Hematopoietic multipotent progenitor cell treated with erythropoietin and hydrocortisone succinate and interleukin-3 and kit ligand, for 17 days (in vitro differentiated cells): ENCODE measurements around the gene AATF.

ENCODE experiments used
- DNase-seq: peaks from one replicate; pipeline ENCODE4 v3.0.0-alpha.2; 2015; ENCODE audit warnings: low spot score

The AATF gene

GRCh38 chr17:36930583-36930900 lies 18.2 kb upstream of the AATF start:
- DNase-seq, result no peak

- no peak for DNase-seq
Measured at GRCh38 chr17:36931096-36931696, 17.6 kb upstream of the AATF start.

- no peak for DNase-seq
Measured at GRCh38 chr17:36931697-36932382, 16.9 kb upstream of the AATF start.

- DNase-seq, result no peak
Measured at GRCh38 chr17:36932383-36932693, 16.4 kb upstream of the AATF start.

GRCh38 chr17:36932694-36933511 lies 15.9 kb upstream of the AATF start:
- no peak for DNase-seq

GRCh38 chr17:36933512-36934143 lies 15.1 kb upstream of the AATF start:
- DNase-seq, result no peak

GRCh38 chr17:36934144-36934691 lies 14.5 kb upstream of the AATF start:
- no peak for DNase-seq

- no peak for DNase-seq
Measured at GRCh38 chr17:36934692-36935630, 13.8 kb upstream of the AATF start.

- DNase-seq, result no peak
Measured at GRCh38 chr17:36935671-36936454, 12.9 kb upstream of the AATF start.

- DNase-seq, result no peak
Measured at GRCh38 chr17:36936455-36937000, 12.2 kb upstream of the AATF start.

- DNase-seq, result no peak
Measured at GRCh38 chr17:36937001-36937958, 11.5 kb upstream of the AATF start, which contains the start of gene LHX1. TSS of gene LHX1 (plus strand) at chr17:36937475. CDS start at chr17:36938198, 723 bp downstream.

GRCh38 chr17:36937959-36938565 lies 10.7 kb upstream of the AATF start:
- DNase-seq, result no peak

GRCh38 chr17:36938566-36939051 lies 10.1 kb upstream of the AATF start:
- DNase-seq, result no peak

- no peak for DNase-seq
Measured at GRCh38 chr17:36939052-36939801, 9.5 kb upstream of the AATF start.

- no peak for DNase-seq
Measured at GRCh38 chr17:36939802-36940312, 8.9 kb upstream of the AATF start.

- no peak for DNase-seq
Measured at GRCh38 chr17:36940313-36941264, 8.2 kb upstream of the AATF start.
